Fibroblast of lung (primary cell): Measurements from ENCODE around the gene SSMEM1.

Experiments used
- EZH2 ChIP-seq: IDR thresholded peaks from 2 replicates; pipeline ENCODE4 v1.5.1; 2012; ENCODE audit warnings: low read length, control low read depth, mild to moderate bottlenecking; ENCODE audit errors: missing control alignments
- TF ChIP-seq, protein P1 (sequence below), 2 donors: IDR thresholded peaks in 1 of 2; conservative IDR thresholded peaks in 1 of 2; 1 replicate in 1 of 2; 2 replicates in 1 of 2; pipeline ENCODE4 v1.5.1; 2011 to 2012; ENCODE audit warnings: low read length in 2 of 2, control low read depth in 1 of 2, inconsistent platforms in 1 of 2, low read depth in 1 of 2, mild to moderate bottlenecking in 1 of 2

GRCh38 chr7:130263130-130263529 lies 55.5 kb downstream of the SSMEM1 start:
- TF ChIP-seq EZH2 = no peak
- TF ChIP-seq, protein P1, sequence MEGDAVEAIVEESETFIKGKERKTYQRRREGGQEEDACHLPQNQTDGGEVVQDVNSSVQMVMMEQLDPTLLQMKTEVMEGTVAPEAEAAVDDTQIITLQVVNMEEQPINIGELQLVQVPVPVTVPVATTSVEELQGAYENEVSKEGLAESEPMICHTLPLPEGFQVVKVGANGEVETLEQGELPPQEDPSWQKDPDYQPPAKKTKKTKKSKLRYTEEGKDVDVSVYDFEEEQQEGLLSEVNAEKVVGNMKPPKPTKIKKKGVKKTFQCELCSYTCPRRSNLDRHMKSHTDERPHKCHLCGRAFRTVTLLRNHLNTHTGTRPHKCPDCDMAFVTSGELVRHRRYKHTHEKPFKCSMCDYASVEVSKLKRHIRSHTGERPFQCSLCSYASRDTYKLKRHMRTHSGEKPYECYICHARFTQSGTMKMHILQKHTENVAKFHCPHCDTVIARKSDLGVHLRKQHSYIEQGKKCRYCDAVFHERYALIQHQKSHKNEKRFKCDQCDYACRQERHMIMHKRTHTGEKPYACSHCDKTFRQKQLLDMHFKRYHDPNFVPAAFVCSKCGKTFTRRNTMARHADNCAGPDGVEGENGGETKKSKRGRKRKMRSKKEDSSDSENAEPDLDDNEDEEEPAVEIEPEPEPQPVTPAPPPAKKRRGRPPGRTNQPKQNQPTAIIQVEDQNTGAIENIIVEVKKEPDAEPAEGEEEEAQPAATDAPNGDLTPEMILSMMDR (conservative IDR thresholded peaks at IDR 0.05 in 1 of 2, IDR thresholded peaks at IDR 0.05 in 1 of 2; ENCODE audit: low read depth in 1 of 2, low read length in 2 of 2) = no peak
